GM19193 (cell line): ENCODE results near the gene SART3.

Experiments
- POLR2A ChIP-seq: IDR thresholded peaks from 4 replicates; pipeline ENCODE4 v1.6.1; 2011; ENCODE audit not compliant: insufficient read depth, insufficient read length; ENCODE audit errors: extremely low read depth

SART3 gene

GRCh38 chr12:108602209-108602705 is 41.3 kb upstream of the SART3 start:
- no peak for TF ChIP-seq POLR2A

GRCh38 chr12:108600702-108601007 is 39.7 kb upstream of the SART3 start:
- no peak for TF ChIP-seq POLR2A

GRCh38 chr12:108599948-108600701 is 39.2 kb upstream of the SART3 start:
- no peak for TF ChIP-seq POLR2A

GRCh38 chr12:108599541-108599940 is 38.6 kb upstream of the SART3 start:
- TF ChIP-seq POLR2A: no peak

GRCh38 chr12:108598553-108599250 is 37.7 kb upstream of the SART3 start:
- TF ChIP-seq POLR2A: no peak

GRCh38 chr12:108597559-108598471 is 36.8 kb upstream of the SART3 start, which contains the start of gene TMEM119:
TSS of gene TMEM119 (minus strand) at chr12:108598084. CDS start at chr12:108592383, 5,701 bp downstream.
- no peak for TF ChIP-seq POLR2A

- no peak for TF ChIP-seq POLR2A
Observed at GRCh38 chr12:108596854-108597558, 36.0 kb upstream of the SART3 start.

- TF ChIP-seq POLR2A: no peak
Observed at GRCh38 chr12:108595711-108596647, 35.0 kb upstream of the SART3 start.

GRCh38 chr12:108594960-108595710 is 34.2 kb upstream of the SART3 start:
- no peak for TF ChIP-seq POLR2A

GRCh38 chr12:108594323-108594903 is 33.4 kb upstream of the SART3 start:
- TF ChIP-seq POLR2A: no peak

GRCh38 chr12:108592033-108592909 is 31.3 kb upstream of the SART3 start:
- no peak for TF ChIP-seq POLR2A

- no peak for TF ChIP-seq POLR2A
Observed at GRCh38 chr12:108591267-108591980, 30.5 kb upstream of the SART3 start.
